Mucosa of descending colon (tissue), 3 donors: ENCODE data around the gene TSSK1B. TPM values are rescaled to one million over a fixed set of nuclear protein-coding genes. Genes with fewer than 3 reads are reported as not detected.

Experiments used
- ATAC-seq: fragments of 200-7000 bp; cut with Tn5 transposase; one replicate; pipeline ENCODE4 v1.9.1; 2020; ENCODE audit warnings: mild to moderate bottlenecking, moderate library complexity
- DNase-seq, 3 donors: peaks; one replicate each; pipeline ENCODE4 v3.0.0-alpha.2; 2020
- H3K36me3 ChIP-seq: fragments of 200-600 bp; one replicate; pipeline ENCODE4 v1.8.0; 2021; ENCODE audit warnings: low read depth, mild to moderate bottlenecking
- H3K4me1 ChIP-seq: fragments of 200-600 bp; one replicate; pipeline ENCODE4 v1.8.0; 2021; ENCODE audit warnings: low read depth, mild to moderate bottlenecking
- H3K4me3 ChIP-seq: fragments of 200-600 bp; one replicate; pipeline ENCODE4 v1.8.0; 2021; ENCODE audit warnings: mild to moderate bottlenecking
- H3K9me3 ChIP-seq: fragments of 200-600 bp; one replicate; pipeline ENCODE4 v1.8.0; 2021; ENCODE audit warnings: mild to moderate bottlenecking
- intact Hi-C, 2 donors: fragments of 100-400 bp; cut with DNase I in 1 of 2; cut with micrococcal nuclease in 1 of 2; formaldehyde crosslinking; loops; one replicate each; pipeline versions ENCODE4 v1.11.0 to v1.11.1; 2022; cut with DNase I, micrococcal nuclease
- total RNA-seq, 3 donors: library from RNA; stranded (reverse); fragmentation: NEBNext Ultra II Directional in 2 of 3; extraction: Animal tissue kit (Norgen Biotek cat#: 25700) in 2 of 3; gene quantifications; one replicate each; pipeline versions ENCODE4 v1.2.1 to v1.2.4, GENCODE V29; 2021 to 2023
- TF ChIP-seq, protein P1 (sequence below): fragments of 200-600 bp; IDR thresholded peaks from one replicate; pipeline ENCODE4 v1.8.0; 2022; ENCODE audit warnings: antibody characterized with exemption, mild to moderate bottlenecking
- donor health status: DM: no; HTN: no; CAD: no; lungs with moderate emphysema.
- donor health status: DM: no; HTN: no; CAD: no.
- donor health status: DM: no; HTN: yes; CAD: no.

The TSSK1B gene
- total RNA-seq, 3 donors from 2014 or later: 0.12 TPM; not detected in 2

DNA sequence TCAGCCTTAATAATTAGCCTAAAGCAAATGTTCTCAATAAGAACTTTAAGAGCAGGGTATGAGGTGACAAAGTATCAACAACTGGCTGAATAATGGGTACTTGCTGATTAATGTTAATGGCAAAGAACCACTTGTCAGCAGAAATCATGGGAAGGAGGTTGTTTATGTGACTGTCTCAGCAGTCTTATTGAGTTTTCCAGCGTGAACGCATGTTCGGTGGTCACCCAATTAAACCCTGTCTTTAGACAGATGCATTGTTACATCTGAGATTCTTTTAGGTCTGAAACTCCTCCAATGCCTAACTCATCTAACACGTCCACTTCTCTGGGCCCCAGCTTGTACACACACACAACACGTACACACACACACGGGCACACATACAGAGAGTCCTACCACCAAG lies 18.2 kb upstream of the TSSK1B start:
- H3K4me3 ChIP-seq: no peak overlapping the region
- no peaks in the 10 kb centered on the region for H3K36me3 ChIP-seq
- no peaks in the 10 kb centered on the region for H3K4me1 ChIP-seq
- H3K9me3 ChIP-seq: no peaks in the 10 kb centered on the region
- intact Hi-C loops: no loop called here
- TF ChIP-seq, protein P1, sequence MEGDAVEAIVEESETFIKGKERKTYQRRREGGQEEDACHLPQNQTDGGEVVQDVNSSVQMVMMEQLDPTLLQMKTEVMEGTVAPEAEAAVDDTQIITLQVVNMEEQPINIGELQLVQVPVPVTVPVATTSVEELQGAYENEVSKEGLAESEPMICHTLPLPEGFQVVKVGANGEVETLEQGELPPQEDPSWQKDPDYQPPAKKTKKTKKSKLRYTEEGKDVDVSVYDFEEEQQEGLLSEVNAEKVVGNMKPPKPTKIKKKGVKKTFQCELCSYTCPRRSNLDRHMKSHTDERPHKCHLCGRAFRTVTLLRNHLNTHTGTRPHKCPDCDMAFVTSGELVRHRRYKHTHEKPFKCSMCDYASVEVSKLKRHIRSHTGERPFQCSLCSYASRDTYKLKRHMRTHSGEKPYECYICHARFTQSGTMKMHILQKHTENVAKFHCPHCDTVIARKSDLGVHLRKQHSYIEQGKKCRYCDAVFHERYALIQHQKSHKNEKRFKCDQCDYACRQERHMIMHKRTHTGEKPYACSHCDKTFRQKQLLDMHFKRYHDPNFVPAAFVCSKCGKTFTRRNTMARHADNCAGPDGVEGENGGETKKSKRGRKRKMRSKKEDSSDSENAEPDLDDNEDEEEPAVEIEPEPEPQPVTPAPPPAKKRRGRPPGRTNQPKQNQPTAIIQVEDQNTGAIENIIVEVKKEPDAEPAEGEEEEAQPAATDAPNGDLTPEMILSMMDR: no peak
- ATAC-seq: no peak
- no peak for DNase-seq

DNA sequence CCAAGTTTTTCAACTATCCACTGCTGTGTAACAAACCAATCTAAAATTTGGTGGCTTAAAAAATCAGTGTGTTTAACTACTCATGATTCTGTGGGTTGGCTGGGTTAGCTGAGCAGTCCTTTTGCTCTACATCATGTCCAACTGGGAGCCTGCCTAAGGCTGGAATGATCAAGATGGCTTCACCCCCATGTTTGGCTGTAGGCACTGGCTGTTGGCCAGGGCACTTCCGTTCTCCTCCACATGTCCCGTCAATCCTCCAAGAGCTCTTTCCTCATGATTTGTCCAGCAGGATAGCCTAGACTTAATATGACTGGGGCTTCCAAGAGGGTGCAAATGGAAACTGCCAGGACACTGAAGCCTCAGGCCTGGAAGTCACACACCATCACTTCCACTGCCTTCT lies 17.0 kb upstream of the TSSK1B start:
- Histone ChIP-seq H3K9me3 (no peaks in the 10 kb centered on the region), H3K36me3 (no peaks in the 10 kb centered on the region), H3K4me3 (no peak overlapping the region), H3K4me1 (no peaks in the 10 kb centered on the region)
- TF ChIP-seq, protein P1: no peak
- ATAC-seq (no peak), DNase-seq (no peak)
- intact Hi-C loops: no loop called here

DNA sequence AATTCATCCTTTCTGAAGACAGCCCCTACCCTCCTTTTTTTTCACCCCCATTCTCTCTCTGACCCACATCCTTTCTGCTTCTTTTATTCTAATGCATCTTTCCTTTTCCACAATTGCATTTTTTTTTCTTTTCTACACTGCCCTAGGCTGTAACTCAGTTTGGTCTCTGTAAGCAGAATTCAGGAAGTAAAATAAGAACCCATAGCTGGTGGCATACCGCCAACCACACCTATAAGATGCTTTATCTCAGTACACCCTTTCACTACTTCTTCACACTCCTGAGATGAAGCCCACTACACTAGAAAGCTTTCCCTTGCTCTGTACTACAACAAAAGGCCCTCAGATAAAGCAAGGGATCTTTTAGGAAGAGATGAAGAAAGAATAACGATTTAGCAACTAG lies 16.1 kb upstream of the TSSK1B start:
- DNase-seq (no peak), ATAC-seq (no peak)
- Histone ChIP-seq H3K36me3 (no peaks in the 10 kb centered on the region), H3K4me1 (no peaks in the 10 kb centered on the region), H3K9me3 (no peaks in the 10 kb centered on the region), H3K4me3 (no peak overlapping the region)
- intact Hi-C loops: no loop called here
- TF ChIP-seq, protein P1: no peak

DNA sequence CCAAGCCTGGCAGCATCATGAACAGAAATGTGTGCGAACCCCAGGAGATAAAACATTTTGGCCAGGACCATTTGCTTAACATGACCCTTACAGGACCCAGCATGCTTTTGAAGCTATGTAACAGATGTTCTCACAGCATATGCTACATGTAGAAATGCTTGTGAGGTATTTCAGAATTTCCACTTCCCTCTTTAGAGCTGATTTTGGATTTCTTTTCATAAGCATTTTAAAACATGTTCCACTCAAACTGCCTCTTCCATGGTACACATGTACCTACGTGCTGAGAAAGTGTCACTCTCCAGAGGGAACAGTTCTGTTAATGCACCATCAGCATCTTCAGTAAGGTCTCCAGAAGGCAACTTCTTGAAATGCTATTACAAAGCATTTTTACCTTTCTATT lies 15.7 kb upstream of the TSSK1B start:
- H3K4me1 ChIP-seq: no peaks in the 10 kb centered on the region
- ATAC-seq (no peak), DNase-seq (no peak)
- no peaks in the 10 kb centered on the region for H3K36me3 ChIP-seq
- H3K4me3 ChIP-seq: no peak overlapping the region
- intact Hi-C loops: no loop called here
- TF ChIP-seq, protein P1: no peak
- peaks cover 4% of the 10 kb centered on the region for H3K9me3 ChIP-seq

DNA sequence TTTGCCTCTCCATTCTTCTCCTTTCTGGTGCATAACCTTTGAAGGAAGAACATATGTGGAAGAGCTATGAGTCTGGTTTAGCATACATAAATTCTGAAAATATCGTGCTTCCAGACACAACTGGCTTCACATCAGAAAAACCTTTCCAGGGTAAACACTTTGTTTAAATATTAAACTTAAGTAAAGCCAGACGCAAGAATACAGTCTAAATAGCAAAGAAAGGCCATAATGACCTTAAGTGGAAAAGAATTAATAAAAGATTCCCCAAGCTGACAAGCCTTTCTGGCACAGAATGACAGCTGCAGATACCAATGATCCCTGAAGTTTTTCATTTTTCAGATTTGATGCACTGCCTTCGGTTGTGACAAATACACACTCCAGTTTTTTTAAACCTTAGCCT lies 13.5 kb upstream of the TSSK1B start:
- peaks cover 4% of the 10 kb centered on the region for H3K9me3 ChIP-seq
- TF ChIP-seq, protein P1: no peak
- H3K4me1 ChIP-seq: no peaks in the 10 kb centered on the region
- intact Hi-C loops: no loop called here
- H3K36me3 ChIP-seq: no peaks in the 10 kb centered on the region
- DNase-seq (no peak), ATAC-seq (no peak)
- H3K4me3 ChIP-seq: no peak overlapping the region

DNA sequence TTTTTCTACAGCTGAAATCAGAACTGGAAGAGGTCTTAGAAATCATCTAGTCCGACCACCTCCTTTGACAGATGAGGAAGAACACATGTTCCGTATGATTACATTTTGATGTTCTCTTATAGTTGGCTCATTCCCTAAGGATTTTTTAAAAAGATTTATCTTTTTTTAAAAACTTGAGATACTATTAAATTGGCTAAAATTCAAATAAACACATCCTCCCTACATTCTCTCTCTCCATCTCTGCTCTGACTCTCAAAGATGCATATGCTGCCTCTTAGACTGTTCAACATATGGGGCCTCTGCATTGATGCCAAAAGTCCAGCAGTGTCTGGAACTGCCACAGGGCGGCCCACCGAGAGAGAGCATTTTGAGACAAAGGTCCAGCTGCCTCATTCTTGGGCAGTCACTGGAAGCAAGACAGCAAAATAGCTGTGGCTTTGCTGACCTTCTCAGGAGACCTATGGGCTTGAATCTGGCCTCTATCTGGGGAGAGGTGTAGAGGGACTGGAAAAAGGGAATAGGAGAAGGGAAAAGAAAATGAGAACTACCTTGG lies 12.8 kb upstream of the TSSK1B start:
- no peaks in the 10 kb centered on the region for H3K4me1 ChIP-seq
- ATAC-seq (no peak), DNase-seq (no peak)
- peaks cover 4% of the 10 kb centered on the region for H3K9me3 ChIP-seq
- TF ChIP-seq, protein P1: no peak
- intact Hi-C loops: no loop called here
- no peak overlapping the region for H3K4me3 ChIP-seq
- no peaks in the 10 kb centered on the region for H3K36me3 ChIP-seq
